ENCODE results near the gene POMC.
"Not testable (repeated sequence)": the region's sequence is repeated elsewhere in the genome, so short reads cannot be mapped to it uniquely, and the experiment has no call there.

DNA sequence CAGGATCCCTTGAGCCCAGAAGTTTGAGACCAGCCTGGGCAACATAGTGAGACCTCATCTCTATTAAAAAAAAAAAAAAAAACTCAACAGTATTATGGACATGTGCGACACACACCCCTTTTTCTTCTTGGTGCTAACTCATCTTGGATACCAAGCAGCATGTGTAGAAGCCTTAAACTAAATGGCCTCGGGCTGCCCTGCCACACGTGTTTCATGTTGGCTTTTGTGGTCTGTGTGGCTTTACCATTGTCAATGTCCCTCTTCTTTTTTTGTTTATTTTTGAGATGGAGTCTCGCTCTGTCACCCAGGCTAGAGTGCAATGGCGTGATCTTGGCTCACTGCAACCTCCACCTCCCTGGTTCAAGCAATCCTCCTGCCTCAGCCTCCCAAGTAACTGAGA, 17.4 kb downstream of the POMC start:
- TF ChIP-seq POLR2A (IDR thresholded peaks at IDR 0.05) = not testable (repeated sequence)
- TF ChIP-seq, protein P1, sequence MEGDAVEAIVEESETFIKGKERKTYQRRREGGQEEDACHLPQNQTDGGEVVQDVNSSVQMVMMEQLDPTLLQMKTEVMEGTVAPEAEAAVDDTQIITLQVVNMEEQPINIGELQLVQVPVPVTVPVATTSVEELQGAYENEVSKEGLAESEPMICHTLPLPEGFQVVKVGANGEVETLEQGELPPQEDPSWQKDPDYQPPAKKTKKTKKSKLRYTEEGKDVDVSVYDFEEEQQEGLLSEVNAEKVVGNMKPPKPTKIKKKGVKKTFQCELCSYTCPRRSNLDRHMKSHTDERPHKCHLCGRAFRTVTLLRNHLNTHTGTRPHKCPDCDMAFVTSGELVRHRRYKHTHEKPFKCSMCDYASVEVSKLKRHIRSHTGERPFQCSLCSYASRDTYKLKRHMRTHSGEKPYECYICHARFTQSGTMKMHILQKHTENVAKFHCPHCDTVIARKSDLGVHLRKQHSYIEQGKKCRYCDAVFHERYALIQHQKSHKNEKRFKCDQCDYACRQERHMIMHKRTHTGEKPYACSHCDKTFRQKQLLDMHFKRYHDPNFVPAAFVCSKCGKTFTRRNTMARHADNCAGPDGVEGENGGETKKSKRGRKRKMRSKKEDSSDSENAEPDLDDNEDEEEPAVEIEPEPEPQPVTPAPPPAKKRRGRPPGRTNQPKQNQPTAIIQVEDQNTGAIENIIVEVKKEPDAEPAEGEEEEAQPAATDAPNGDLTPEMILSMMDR (IDR thresholded peaks at IDR 0.05) = not testable (repeated sequence)
